ENCODE measurements around the gene FOSB. TPM values are rescaled to one million over a fixed set of nuclear protein-coding genes. Genes with fewer than 3 reads are reported as not detected.
A peak's percentile ranks its signal among the peaks of the same experiment; 100 is the strongest.

Gene FOSB
- total and polyA plus RNA-seq, 2 experiments from 2014 or later: 0.55 to 1.9 TPM

DNA sequence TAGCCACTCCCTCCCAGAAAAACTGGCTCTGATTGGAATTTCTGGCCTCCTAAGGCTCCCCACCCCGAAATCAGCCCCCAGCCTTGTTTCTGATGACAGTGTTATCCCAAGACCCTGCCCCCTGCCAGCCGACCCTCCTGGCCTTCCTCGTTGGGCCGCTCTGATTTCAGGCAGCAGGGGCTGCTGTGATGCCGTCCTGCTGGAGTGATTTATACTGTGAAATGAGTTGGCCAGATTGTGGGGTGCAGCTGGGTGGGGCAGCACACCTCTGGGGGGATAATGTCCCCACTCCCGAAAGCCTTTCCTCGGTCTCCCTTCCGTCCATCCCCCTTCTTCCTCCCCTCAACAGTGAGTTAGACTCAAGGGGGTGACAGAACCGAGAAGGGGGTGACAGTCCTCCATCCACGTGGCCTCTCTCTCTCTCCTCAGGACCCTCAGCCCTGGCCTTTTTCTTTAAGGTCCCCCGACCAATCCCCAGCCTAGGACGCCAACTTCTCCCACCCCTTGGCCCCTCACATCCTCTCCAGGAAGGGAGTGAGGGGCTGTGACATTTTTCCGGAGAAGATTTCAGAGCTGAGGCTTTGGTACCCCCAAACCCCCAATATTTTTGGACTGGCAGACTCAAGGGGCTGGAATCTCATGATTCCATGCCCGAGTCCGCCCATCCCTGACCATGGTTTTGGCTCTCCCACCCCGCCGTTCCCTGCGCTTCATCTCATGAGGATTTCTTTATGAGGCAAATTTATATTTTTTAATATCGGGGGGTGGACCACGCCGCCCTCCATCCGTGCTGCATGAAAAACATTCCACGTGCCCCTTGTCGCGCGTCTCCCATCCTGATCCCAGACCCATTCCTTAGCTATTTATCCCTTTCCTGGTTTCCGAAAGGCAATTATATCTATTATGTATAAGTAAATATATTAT, 6.1 kb downstream of the FOSB start:
- Histone ChIP-seq H3K79me2 (replicated peaks; ENCODE audit: insufficient read depth) (no peaks in the 10 kb centered on the region), H3K4me2 (peak overlapping the region; percentile 93; the same call in 1 of the 2 replicates)
- TF ChIP-seq JUNB (IDR thresholded peaks at IDR 0.05; ENCODE audit: unreplicated experiment) (no peak), STAT1 (IDR thresholded peaks at IDR 0.05; ENCODE audit: unreplicated experiment) (no peak)
- TF ChIP-seq, protein P1, sequence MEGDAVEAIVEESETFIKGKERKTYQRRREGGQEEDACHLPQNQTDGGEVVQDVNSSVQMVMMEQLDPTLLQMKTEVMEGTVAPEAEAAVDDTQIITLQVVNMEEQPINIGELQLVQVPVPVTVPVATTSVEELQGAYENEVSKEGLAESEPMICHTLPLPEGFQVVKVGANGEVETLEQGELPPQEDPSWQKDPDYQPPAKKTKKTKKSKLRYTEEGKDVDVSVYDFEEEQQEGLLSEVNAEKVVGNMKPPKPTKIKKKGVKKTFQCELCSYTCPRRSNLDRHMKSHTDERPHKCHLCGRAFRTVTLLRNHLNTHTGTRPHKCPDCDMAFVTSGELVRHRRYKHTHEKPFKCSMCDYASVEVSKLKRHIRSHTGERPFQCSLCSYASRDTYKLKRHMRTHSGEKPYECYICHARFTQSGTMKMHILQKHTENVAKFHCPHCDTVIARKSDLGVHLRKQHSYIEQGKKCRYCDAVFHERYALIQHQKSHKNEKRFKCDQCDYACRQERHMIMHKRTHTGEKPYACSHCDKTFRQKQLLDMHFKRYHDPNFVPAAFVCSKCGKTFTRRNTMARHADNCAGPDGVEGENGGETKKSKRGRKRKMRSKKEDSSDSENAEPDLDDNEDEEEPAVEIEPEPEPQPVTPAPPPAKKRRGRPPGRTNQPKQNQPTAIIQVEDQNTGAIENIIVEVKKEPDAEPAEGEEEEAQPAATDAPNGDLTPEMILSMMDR (conservative IDR thresholded peaks at IDR 0.05; ENCODE audit: low read depth in 2 of 2): 0 out of 4 replicates have a peak, but pooled peaks of 1 of the 2 experiments have one; percentile 3

DNA sequence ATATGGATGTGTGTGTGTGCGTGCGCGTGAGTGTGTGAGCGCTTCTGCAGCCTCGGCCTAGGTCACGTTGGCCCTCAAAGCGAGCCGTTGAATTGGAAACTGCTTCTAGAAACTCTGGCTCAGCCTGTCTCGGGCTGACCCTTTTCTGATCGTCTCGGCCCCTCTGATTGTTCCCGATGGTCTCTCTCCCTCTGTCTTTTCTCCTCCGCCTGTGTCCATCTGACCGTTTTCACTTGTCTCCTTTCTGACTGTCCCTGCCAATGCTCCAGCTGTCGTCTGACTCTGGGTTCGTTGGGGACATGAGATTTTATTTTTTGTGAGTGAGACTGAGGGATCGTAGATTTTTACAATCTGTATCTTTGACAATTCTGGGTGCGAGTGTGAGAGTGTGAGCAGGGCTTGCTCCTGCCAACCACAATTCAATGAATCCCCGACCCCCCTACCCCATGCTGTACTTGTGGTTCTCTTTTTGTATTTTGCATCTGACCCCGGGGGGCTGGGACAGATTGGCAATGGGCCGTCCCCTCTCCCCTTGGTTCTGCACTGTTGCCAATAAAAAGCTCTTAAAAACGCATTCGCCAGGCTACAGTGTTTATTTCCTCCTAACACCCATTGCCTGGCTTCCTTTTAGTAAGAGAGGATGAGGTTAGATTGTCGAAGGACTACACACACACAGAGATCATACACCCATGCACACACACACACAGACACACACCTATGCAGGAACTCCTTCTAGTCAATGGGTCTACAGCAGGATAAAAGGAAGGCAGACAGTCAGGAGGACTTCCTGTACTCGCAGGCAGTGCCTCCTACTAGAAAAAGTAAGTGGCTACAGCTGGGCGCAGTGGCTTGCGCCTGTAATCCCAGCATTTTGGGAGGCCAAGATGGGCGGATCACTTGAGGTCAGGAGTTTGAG, 7.1 kb downstream of the FOSB start:
- Histone ChIP-seq H3K27me3 (ENCODE audit: insufficient read depth) (peaks cover 54% of the 10 kb centered on the region), H3K9me2 (ENCODE audit: insufficient read depth) (no peaks in the 10 kb centered on the region), H3F3A (replicated peaks; ENCODE audit: low read depth) (peaks cover 7% of the 10 kb centered on the region; the same call in 1 of the 2 replicates), H2AFZ (no peak overlapping the region), H3K4me3 (no peak overlapping the region), H4K20me1 (replicated peaks; ENCODE audit: insufficient read depth) (no peaks in the 10 kb centered on the region), H3K79me2 (replicated peaks; ENCODE audit: insufficient read depth) (no peaks in the 10 kb centered on the region), H3K4me2 (no peak overlapping the region), H3K36me3 (ENCODE audit: insufficient read depth) (no peaks in the 10 kb centered on the region), H3K4me1 (ENCODE audit: insufficient read depth) (peaks cover 20% of the 10 kb centered on the region; the same call in 1 of the 2 replicates), H3K27ac (ENCODE audit: low read depth) (no peak overlapping the region)
- ATAC-seq: no peak
- peaks cover 51% of the 10 kb centered on the region for H3K27me3 Mint-ChIP-seq (ENCODE audit: insufficient read depth, low read depth, poor library complexity)
- no peak overlapping the region; the same call in 2 of the 3 replicates for H3K4me3 Mint-ChIP-seq
- H3K36me3 Mint-ChIP-seq (ENCODE audit: low read depth): no peaks in the 10 kb centered on the region; the same call in 2 of the 3 replicates
- H3K4me1 Mint-ChIP-seq: peaks cover 27% of the 10 kb centered on the region
- DNase-seq (ENCODE audit: low spot score): no peak
- H3K27ac Mint-ChIP-seq: no peak overlapping the region
- H3K9me3 Mint-ChIP-seq: peaks cover 2% of the 10 kb centered on the region; the same call in 2 of the 3 replicates
- no peak for TF ChIP-seq STAT1 (IDR thresholded peaks at IDR 0.05; ENCODE audit: unreplicated experiment)
- TF ChIP-seq EZH2 (IDR thresholded peaks at IDR 0.05; ENCODE audit: low read depth, unreplicated experiment): no peak
- TF ChIP-seq POLR2AphosphoS5 (IDR thresholded peaks at IDR 0.05; ENCODE audit: low read depth): no peak
- no peak for TF ChIP-seq ZNF331 (CRISPR knock-in tag; IDR thresholded peaks at IDR 0.05; ENCODE audit: low read depth)
- no peak for TF ChIP-seq ZNF114 (CRISPR knock-in tag; IDR thresholded peaks at IDR 0.05)
- TF ChIP-seq NANOG (IDR thresholded peaks at IDR 0.05; ENCODE audit: borderline replicate concordance): no peak
- TF ChIP-seq, protein P2, sequence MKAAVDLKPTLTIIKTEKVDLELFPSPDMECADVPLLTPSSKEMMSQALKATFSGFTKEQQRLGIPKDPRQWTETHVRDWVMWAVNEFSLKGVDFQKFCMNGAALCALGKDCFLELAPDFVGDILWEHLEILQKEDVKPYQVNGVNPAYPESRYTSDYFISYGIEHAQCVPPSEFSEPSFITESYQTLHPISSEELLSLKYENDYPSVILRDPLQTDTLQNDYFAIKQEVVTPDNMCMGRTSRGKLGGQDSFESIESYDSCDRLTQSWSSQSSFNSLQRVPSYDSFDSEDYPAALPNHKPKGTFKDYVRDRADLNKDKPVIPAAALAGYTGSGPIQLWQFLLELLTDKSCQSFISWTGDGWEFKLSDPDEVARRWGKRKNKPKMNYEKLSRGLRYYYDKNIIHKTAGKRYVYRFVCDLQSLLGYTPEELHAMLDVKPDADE (IDR thresholded peaks at IDR 0.05): no peak
- no peak for TF ChIP-seq JUNB (IDR thresholded peaks at IDR 0.05; ENCODE audit: unreplicated experiment)
- TF ChIP-seq, protein P3, sequence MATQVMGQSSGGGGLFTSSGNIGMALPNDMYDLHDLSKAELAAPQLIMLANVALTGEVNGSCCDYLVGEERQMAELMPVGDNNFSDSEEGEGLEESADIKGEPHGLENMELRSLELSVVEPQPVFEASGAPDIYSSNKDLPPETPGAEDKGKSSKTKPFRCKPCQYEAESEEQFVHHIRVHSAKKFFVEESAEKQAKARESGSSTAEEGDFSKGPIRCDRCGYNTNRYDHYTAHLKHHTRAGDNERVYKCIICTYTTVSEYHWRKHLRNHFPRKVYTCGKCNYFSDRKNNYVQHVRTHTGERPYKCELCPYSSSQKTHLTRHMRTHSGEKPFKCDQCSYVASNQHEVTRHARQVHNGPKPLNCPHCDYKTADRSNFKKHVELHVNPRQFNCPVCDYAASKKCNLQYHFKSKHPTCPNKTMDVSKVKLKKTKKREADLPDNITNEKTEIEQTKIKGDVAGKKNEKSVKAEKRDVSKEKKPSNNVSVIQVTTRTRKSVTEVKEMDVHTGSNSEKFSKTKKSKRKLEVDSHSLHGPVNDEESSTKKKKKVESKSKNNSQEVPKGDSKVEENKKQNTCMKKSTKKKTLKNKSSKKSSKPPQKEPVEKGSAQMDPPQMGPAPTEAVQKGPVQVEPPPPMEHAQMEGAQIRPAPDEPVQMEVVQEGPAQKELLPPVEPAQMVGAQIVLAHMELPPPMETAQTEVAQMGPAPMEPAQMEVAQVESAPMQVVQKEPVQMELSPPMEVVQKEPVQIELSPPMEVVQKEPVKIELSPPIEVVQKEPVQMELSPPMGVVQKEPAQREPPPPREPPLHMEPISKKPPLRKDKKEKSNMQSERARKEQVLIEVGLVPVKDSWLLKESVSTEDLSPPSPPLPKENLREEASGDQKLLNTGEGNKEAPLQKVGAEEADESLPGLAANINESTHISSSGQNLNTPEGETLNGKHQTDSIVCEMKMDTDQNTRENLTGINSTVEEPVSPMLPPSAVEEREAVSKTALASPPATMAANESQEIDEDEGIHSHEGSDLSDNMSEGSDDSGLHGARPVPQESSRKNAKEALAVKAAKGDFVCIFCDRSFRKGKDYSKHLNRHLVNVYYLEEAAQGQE (IDR thresholded peaks at IDR 0.05; ENCODE audit: unreplicated experiment): no peak
- TF ChIP-seq EZH2phosphoT487 (IDR thresholded peaks at IDR 0.05; ENCODE audit: unreplicated experiment): no peak

More for the DNA sequence above, 6.1 kb downstream of the FOSB start:
- no peak for ATAC-seq
- H3K4me3 ChIP-seq: peak overlapping the region; percentile 76
- no peaks in the 10 kb centered on the region for H3K36me3 ChIP-seq (ENCODE audit: insufficient read depth)
- Mint-ChIP-seq H3K4me3 (peak overlapping the region; percentile 56), H3K27ac (no peak overlapping the region; the same call in 1 of the 2 replicates), H3K27me3 (ENCODE audit: insufficient read depth, low read depth, poor library complexity) (peaks cover 48% of the 10 kb centered on the region), H3K4me1 (peaks cover 27% of the 10 kb centered on the region), H3K36me3 (ENCODE audit: low read depth) (no peaks in the 10 kb centered on the region; the same call in 2 of the 3 replicates), H3K9me3 (peaks cover 2% of the 10 kb centered on the region; the same call in 2 of the 3 replicates)
- no peak overlapping the region for H2AFZ ChIP-seq
- no peaks in the 10 kb centered on the region for H3K9me2 ChIP-seq (ENCODE audit: insufficient read depth)
- H3F3A ChIP-seq (replicated peaks; ENCODE audit: low read depth): peaks cover 6% of the 10 kb centered on the region; the same call in 1 of the 2 replicates
- peaks cover 21% of the 10 kb centered on the region; the same call in 1 of the 2 replicates for H3K4me1 ChIP-seq (ENCODE audit: insufficient read depth)
- H4K20me1 ChIP-seq (replicated peaks; ENCODE audit: insufficient read depth): no peaks in the 10 kb centered on the region
- peaks cover 54% of the 10 kb centered on the region for H3K27me3 ChIP-seq (ENCODE audit: insufficient read depth)
- no peak overlapping the region for H3K27ac ChIP-seq (ENCODE audit: low read depth)
- DNase-seq (ENCODE audit: low spot score): peak; percentile 68

Data from GM23338 (cell line).